Epidermal melanocyte (primary cell): Measurements from ENCODE around the gene SLC6A3.
"Not testable (repeated sequence)": the region's sequence is repeated elsewhere in the genome, so short reads cannot be mapped to it uniquely, and the experiment has no call there.

Source experiments
- DNase-seq: peaks from one replicate; pipeline ENCODE4 v3.0.0; 2011; ENCODE audit warnings: low spot score; ENCODE audit not compliant: insufficient read length

SLC6A3 gene

DNA sequence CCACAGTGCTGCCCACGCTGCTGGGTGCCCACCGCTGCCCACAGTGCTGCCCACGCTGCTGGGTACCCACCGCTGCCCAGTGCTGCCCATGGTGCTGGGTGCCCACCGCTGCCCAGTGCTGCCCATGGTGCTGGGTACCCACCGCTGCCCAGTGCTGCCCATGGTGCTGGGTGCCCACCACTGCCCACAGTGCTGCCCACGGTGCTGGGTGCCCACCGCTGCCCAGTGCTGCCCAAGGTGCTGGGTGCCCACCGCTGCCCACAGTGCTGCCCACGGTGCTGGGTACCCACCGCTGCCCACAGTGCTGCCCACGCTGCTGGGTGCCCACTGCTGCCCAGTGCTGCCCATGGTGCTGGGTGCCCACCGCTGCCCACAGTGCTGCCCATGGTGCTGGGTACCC lies 22.7 kb downstream of the SLC6A3 start:
- not testable (repeated sequence) for DNase-seq

- no peak for DNase-seq
Observed at GRCh38 chr5:1421521-1422341, 23.5 kb downstream of the SLC6A3 start.

GRCh38 chr5:1420211-1421195 lies 24.7 kb downstream of the SLC6A3 start:
- no peak for DNase-seq

GRCh38 chr5:1419476-1420210 lies 25.6 kb downstream of the SLC6A3 start:
- no peak for DNase-seq

- DNase-seq: no peak
Observed at GRCh38 chr5:1418921-1419280, 26.3 kb downstream of the SLC6A3 start.

DNA sequence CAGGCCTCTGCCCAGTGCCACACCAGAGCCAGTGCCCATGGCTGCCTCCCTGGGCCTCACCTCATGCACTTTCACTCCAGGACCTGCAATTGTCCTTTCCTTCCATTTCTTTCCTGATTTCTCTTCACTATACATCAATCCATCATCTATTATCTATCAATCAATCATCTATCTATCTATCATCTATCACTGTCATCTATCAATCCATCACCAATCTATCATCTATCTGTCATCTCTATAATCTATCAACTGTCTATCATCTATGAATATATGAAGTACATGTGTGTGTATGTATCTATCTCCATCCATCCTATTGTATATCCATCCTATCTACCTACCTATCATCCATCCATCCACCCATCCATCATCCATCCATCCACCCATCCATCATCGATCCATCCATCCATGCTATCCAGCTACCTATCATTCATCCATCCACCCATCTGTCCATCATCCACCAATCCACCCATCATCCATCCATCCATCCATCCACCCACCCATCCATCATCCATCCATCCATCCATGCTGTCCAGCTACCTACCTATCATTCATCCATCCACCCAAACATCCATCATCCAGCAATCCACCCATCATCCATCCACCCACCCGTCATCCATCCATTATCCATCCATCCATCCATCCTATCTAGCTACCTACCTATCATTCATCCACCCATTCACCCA lies 26.9 kb downstream of the SLC6A3 start:
- no peak for DNase-seq

DNA sequence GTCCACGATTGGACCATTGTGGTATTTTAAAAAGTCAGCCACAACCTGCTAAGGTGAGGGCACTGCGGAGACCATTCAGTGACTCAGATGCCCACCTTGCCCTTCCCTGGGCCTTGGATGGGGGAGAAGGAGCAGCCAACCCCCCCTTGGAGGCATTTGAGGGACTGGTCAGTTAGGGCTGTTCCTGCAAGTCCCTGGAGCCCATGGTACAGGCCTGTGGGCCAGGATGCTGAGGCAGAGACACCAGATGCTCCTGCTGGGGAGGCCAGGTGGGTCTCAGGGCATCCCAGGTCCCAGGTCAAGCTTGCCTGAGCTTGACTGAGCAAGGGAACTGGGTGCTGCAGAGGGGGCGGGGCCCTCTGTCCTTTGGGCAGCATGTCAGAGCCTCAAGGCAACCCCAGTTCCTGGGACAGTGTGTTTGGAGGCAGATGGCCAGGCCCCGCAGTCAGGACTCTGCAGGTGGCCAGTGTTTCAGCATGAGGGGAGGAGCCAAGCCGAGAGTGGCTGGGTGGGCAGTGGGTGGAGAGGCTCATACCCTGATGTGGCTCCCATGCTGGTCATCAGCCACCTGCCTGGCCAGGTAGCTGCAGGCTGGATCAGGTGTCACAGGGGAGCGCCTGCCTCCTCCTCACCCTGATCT lies 27.5 kb downstream of the SLC6A3 start:
- no peak for DNase-seq

DNA sequence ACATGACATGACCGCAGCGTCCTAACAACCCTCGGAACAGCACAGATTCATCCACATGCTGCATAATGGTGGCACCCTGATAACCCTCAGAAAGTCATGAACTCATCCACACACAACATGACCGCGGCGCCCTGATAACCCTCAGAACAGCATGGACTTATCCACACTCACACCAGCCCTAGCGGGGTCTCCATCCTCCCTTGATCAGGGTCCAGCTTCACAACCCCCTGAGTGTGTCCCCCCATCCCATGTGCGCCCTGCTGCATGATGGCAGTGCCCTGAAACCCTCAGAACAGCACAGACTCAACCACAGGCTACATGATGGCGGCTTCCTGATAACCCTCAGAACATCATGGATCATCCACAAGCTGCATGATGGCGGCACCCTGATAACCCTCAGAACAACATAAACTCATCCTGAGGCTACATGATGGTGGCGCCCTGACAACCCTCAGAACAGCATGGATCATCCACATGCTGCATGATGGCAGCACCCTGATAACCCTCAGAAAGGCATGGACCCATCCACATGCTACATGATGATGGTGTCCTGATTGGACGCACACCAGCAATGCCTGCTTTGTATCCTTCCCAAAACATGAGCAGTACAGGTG lies 28.3 kb downstream of the SLC6A3 start:
- DNase-seq: no peak

DNA sequence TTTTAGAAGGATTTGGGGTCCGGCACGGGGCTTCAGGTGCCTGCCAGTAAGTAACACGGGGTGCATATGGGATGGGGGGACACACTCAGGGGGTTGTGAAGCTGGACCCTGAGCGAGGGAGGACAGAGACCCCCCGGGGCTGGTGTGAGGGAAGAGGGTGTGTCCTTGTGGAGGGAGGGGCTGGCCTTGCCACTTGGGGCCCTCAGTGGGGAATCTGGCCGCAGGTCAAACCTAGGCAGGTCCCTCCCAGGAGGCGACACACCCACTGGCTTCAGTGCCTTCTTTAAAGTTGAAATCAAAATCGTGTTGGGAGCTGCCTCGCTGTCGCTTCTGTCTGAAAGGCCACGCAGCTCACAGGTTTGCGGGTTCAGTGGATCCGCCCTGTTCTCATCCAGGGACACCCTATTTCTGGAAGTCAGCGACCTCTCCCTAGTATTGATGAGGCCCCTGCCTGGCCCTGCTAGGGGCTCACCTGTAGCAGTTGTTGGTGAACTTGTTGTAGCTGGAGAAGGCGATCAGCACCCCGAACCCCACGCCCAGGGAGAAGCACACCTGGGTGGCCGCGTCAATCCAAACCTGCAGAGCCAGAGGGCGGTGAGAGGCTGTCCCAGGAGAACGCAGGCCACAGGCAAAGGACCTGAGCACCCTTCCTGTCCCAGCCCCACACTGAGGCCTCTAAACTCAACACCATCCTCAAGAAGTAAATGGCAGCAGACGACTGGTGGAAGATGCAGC lies 29.4 kb downstream of the SLC6A3 start:
- DNase-seq: no peak

DNA sequence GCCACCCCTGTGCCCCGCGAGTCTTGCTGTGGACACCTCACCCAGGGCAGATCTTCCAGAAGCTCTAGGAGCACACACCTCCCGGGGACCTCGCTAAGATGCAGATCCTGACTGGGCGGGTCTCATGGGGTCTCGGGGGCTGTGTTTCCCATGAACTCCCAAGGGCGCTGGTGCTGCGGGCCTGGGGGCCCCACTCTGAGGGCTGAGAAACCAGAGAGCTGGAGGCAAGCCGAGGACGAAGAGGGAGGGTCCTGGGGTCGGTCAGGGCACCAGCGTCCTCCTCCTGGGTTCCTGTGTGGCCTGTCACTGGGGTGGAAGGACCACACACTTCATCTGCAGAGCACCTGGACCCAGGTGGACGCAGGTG lies 30.2 kb downstream of the SLC6A3 start:
- DNase-seq: no peak

GRCh38 chr5:1414311-1415058 lies 30.8 kb downstream of the SLC6A3 start:
- DNase-seq: no peak

- no peak for DNase-seq
Observed at GRCh38 chr5:1413611-1414241, 31.5 kb downstream of the SLC6A3 start.

DNA sequence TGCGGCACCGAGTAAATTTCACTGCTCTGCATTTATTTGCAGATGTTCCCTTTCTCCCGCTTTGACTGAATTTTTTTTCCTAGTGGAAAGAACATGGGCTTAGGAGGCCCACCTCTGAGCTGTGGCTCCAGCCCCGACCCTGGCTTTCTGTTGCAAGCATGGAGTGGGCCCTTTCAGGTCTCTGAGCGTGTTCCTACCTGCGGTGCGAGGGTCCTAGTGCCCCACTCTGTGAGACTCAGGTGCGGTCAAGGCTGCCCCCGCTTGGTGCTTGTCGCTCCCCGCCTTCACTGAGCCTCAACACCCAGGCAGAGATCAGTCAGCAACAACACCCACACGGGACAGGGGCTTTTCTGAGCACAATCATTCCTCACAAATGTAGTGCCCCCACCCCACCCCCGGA lies 32.0 kb downstream of the SLC6A3 start:
- no peak for DNase-seq

DNA sequence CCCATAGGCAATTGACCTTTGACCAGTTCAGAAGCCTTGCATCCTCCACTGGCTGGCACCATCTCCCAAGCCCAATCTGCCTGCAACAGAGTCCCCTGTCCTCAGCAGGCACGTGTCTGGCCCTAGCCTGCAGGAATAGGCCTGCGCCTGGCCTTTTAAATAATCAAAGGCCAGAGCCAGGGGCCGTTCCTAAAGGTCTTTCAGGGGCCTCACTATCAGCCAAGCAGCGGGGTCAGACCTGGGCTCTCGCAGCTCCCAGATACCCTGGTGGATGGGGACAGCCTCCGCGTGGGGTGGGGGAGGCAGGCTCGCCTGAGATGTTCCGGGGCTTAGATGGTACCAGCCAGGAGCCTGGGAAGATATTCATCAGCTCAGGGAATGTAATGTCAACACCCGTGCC lies 32.6 kb downstream of the SLC6A3 start:
- no peak for DNase-seq

DNA sequence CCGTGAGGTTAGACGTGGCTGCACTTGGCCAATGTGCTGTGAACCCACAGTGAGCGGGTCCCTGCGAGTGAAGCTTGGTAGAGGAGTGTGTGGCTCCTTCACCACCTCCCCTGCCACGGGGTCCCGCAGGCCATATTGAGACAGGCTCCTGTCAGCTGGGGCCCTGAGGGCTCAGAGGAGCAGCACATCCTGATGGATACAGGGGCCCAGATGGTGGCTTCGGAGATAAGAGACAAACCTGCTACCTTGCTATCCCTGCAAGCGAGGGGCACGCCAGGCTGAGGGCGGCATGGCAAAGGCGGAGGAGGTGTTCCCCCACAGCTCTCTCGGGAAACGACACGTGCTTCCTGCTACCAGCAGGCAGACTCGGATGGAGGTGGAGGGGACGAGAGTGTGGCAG lies 33.1 kb downstream of the SLC6A3 start:
- no peak for DNase-seq

DNA sequence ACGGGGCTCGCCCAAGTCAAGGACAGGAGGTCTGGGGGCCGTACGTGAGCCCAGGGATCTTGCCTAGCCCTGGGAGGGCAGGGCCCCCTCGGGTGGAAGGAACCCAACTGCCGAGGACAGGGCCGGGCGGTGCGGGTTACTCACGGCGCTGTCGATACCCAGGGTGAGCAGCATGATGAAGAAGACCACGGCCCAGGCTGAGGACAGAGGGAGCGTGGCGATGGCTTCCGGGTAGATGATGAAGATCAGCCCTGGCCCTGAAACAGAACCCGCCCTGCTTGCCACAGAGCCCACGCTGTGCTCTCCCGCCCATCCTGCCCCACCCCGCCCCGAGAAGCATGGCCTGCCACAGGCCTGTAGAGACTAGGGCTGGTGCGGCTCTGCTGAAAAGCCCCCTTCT lies 34.1 kb downstream of the SLC6A3 start:
- DNase-seq: no peak

GRCh38 chr5:1410156-1411014 lies 34.9 kb downstream of the SLC6A3 start:
- DNase-seq: no peak
